DND-41 (cell line): ENCODE measurements around the gene APIP.

Source experiments
- ATAC-seq: fragments of 200-7000 bp; cut with Tn5 transposase; 3 replicates; pipeline ENCODE4 v1.9.1; 2021; ENCODE audit warnings: low read depth; ENCODE audit not compliant: insufficient read depth
- DNase-seq: peaks from one replicate; pipeline ENCODE4 v3.0.0-alpha.2; 2020
- H2AFZ ChIP-seq: 2 replicates; pipeline ENCODE4 v1.6.0; 2012; ENCODE audit warnings: low read depth, low read length
- H3K27ac ChIP-seq: 2 replicates; pipeline ENCODE4 v1.5.1; 2012; ENCODE audit warnings: low read length, inconsistent platforms
- H3K27me3 ChIP-seq: fragments of 200-600 bp; sonication (generic); 2 replicates; pipeline ENCODE4 v1.6.0; 2012; ENCODE audit warnings: low read length, mild to moderate bottlenecking, inconsistent platforms; ENCODE audit not compliant: insufficient read depth, poor library complexity
- H3K36me3 ChIP-seq: 2 replicates; pipeline ENCODE4 v1.5.1; 2012; ENCODE audit warnings: low read length, inconsistent platforms; ENCODE audit not compliant: insufficient read depth
- H3K4me1 ChIP-seq: 2 replicates; pipeline ENCODE4 v1.5.1; 2012; ENCODE audit warnings: mild to moderate bottlenecking, low read length; ENCODE audit not compliant: insufficient read depth
- H3K4me2 ChIP-seq: 2 replicates; pipeline ENCODE4 v1.6.0; 2012; ENCODE audit warnings: mild to moderate bottlenecking, moderate library complexity, low read length, inconsistent platforms; ENCODE audit not compliant: insufficient read depth
- H3K4me3 ChIP-seq, 2 experiments: fragments of 200-600 bp in 1 of 2; shearing (Covaris generic) in 1 of 2; 2 replicates each; pipeline ENCODE4 v1.5.1; 2012 to 2016; ENCODE audit warnings: inconsistent platforms in 2 of 2, low read length in 2 of 2, mild to moderate bottlenecking in 2 of 2, low read depth in 1 of 2, moderate library complexity in 1 of 2
- H3K79me2 ChIP-seq: 2 replicates; pipeline ENCODE4 v1.6.0; 2012; ENCODE audit warnings: low read length, inconsistent platforms; ENCODE audit not compliant: insufficient read depth
- H3K9ac ChIP-seq: 2 replicates; pipeline ENCODE4 v1.6.0; 2012; ENCODE audit warnings: low read depth, mild to moderate bottlenecking, inconsistent platforms, low read length, moderate library complexity
- H3K9me3 ChIP-seq: 2 replicates; pipeline ENCODE4 v1.5.1; 2012; ENCODE audit warnings: low read length, moderate library complexity, mild to moderate bottlenecking, inconsistent platforms; ENCODE audit not compliant: insufficient read depth, severe bottlenecking
- H4K20me1 ChIP-seq: 2 replicates; pipeline ENCODE4 v1.6.0; 2012; ENCODE audit warnings: low read length; ENCODE audit not compliant: insufficient read depth
- EZH2 ChIP-seq: IDR thresholded peaks from 3 replicates; pipeline ENCODE4 v1.6.1; 2012; ENCODE audit warnings: borderline replicate concordance, low read depth, mild to moderate bottlenecking, moderate library complexity, low read length, inconsistent platforms; ENCODE audit not compliant: severe bottlenecking
- TF ChIP-seq, protein P1 (sequence below): IDR thresholded peaks from 2 replicates; pipeline ENCODE4 v1.5.1; 2012; ENCODE audit warnings: borderline replicate concordance, low read length, moderate library complexity, mild to moderate bottlenecking; ENCODE audit not compliant: poor library complexity, severe bottlenecking; ENCODE audit errors: extremely low read depth

APIP gene

DNA sequence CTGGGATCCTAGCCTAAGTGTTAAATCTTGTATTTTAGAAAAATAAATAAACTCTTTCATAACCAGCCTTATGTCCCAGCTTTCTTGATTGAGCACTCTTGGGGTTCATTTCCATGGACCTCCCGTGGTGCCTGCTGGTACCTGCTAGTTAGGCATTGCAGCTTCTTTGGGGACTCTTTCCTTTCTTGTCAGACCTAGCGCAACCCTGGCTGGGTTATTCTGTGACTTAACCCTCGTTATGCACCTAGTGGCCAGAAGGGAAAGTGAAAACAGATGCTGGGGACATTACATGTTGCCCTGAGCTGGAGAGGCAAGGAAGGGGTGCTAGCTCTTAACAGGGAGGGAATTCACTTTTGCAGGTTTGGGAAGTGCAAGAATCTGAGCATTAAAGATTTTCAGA lies 46.8 kb downstream of the APIP start:
- no peak for DNase-seq
- no peak overlapping the region for H3K9ac ChIP-seq
- ATAC-seq = 0 out of 3 replicates have a peak, but pooled peaks have one; percentile 49

DNA sequence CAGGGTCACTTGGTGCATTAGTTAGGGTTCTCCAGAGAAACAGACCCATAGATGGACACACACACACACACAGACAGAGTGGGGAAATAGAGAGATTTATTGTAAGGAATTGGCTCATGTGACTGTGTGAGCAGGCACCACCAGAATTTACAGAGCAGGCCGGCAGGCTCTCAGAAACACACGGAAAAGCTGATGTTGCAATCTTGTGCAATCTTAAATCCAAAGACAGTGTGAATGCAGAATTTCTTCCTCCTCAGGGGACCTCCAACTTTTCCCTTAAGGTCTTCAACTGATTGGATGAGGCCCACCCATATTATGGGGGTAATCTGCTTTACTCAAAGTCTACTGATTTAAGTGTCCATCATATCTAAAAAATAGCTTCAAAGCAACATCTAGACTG lies 49.8 kb downstream of the APIP start:
- no peak for ATAC-seq
- Histone ChIP-seq H4K20me1 (no peaks in the 10 kb centered on the region), H3K27me3 (no peaks in the 10 kb centered on the region), H3K4me2 (no peak overlapping the region), H2AFZ (no peak overlapping the region), H3K9ac (no peak overlapping the region), H3K79me2 (no peaks in the 10 kb centered on the region), H3K27ac (no peak overlapping the region), H3K9me3 (no peaks in the 10 kb centered on the region), H3K36me3 (no peaks in the 10 kb centered on the region), H3K4me1 (no peaks in the 10 kb centered on the region), H3K4me3 (no peak overlapping the region)
- DNase-seq = no peak
- TF ChIP-seq, protein P1, sequence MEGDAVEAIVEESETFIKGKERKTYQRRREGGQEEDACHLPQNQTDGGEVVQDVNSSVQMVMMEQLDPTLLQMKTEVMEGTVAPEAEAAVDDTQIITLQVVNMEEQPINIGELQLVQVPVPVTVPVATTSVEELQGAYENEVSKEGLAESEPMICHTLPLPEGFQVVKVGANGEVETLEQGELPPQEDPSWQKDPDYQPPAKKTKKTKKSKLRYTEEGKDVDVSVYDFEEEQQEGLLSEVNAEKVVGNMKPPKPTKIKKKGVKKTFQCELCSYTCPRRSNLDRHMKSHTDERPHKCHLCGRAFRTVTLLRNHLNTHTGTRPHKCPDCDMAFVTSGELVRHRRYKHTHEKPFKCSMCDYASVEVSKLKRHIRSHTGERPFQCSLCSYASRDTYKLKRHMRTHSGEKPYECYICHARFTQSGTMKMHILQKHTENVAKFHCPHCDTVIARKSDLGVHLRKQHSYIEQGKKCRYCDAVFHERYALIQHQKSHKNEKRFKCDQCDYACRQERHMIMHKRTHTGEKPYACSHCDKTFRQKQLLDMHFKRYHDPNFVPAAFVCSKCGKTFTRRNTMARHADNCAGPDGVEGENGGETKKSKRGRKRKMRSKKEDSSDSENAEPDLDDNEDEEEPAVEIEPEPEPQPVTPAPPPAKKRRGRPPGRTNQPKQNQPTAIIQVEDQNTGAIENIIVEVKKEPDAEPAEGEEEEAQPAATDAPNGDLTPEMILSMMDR = no peak
- TF ChIP-seq EZH2 = no peak

More for the DNA sequence above, 46.8 kb downstream of the APIP start:
- Histone ChIP-seq H3K9me3 (no peaks in the 10 kb centered on the region), H3K4me2 (no peak overlapping the region), H3K36me3 (no peaks in the 10 kb centered on the region), H3K79me2 (no peaks in the 10 kb centered on the region), H4K20me1 (no peaks in the 10 kb centered on the region), H2AFZ (no peak overlapping the region), H3K4me1 (no peaks in the 10 kb centered on the region), H3K27ac (no peak overlapping the region), H3K4me3 (no peak overlapping the region), H3K27me3 (no peaks in the 10 kb centered on the region)
- TF ChIP-seq, protein P1 = peak; percentile 36
- TF ChIP-seq EZH2 = no peak

- no peak overlapping the region for H2AFZ ChIP-seq
- no peak overlapping the region for H3K4me3 ChIP-seq
- H3K36me3 ChIP-seq = no peaks in the 10 kb centered on the region
- no peaks in the 10 kb centered on the region for H3K79me2 ChIP-seq
- no peaks in the 10 kb centered on the region for H3K4me1 ChIP-seq
- H3K9ac ChIP-seq = no peak overlapping the region
- H3K4me2 ChIP-seq = no peak overlapping the region
- TF ChIP-seq, protein P1 = no peak
- TF ChIP-seq EZH2 = no peak
- H3K9me3 ChIP-seq = no peaks in the 10 kb centered on the region
- DNase-seq (no peak), ATAC-seq (no peak)
- H3K27me3 ChIP-seq = no peaks in the 10 kb centered on the region
- H3K27ac ChIP-seq = no peak overlapping the region
- no peaks in the 10 kb centered on the region for H4K20me1 ChIP-seq
These were observed 50.9 kb downstream of the APIP start for GRCh38 chr11:34865261-34865660.

GRCh38 chr11:34864424-34864823 lies 51.8 kb downstream of the APIP start:
- Histone ChIP-seq H3K9me3 (no peaks in the 10 kb centered on the region), H3K4me3 (no peak overlapping the region), H3K27ac (no peak overlapping the region), H2AFZ (no peak overlapping the region), H3K79me2 (no peaks in the 10 kb centered on the region), H3K4me1 (no peaks in the 10 kb centered on the region), H3K9ac (no peak overlapping the region), H3K4me2 (no peak overlapping the region), H4K20me1 (no peaks in the 10 kb centered on the region), H3K27me3 (no peaks in the 10 kb centered on the region), H3K36me3 (no peaks in the 10 kb centered on the region)
- ATAC-seq (no peak), DNase-seq (no peak)
- no peak for TF ChIP-seq EZH2
- TF ChIP-seq, protein P1 = no peak
